Adrenal gland (tissue), 12 donors: ENCODE measurements around the gene SLC66A1. TPM values are rescaled to one million over a fixed set of nuclear protein-coding genes. Genes with fewer than 3 reads are reported as not detected.

Experiments
- DNase-seq, 7 donors: peaks; one replicate each; pipeline ENCODE4 v3.0.0-alpha.2; 2019 to 2020
- H3K27ac ChIP-seq, 5 donors: fragments of 200-600 bp; sonication (generic) in 4 of 5; 1 replicate in 3 of 5; 2 replicates in 2 of 5; pipeline versions ENCODE4 v1.5.1 to v1.8.0; 2016 to 2020; ENCODE audit warnings: mild to moderate bottlenecking in 1 of 5
- H3K27me3 ChIP-seq: fragments of 200-600 bp; 2 replicates; pipeline ENCODE4 v1.8.0; 2021
- H3K36me3 ChIP-seq, 2 donors: fragments of 200-600 bp; replicated peaks in 1 of 2; 1 replicate in 1 of 2; 2 replicates in 1 of 2; pipeline versions ENCODE4 v1.5.1 to v1.8.0; 2018 to 2022
- H3K4me1 ChIP-seq, 2 donors: fragments of 200-600 bp; replicated peaks in 1 of 2; 1 replicate in 1 of 2; 2 replicates in 1 of 2; pipeline versions ENCODE4 v1.5.1 to v1.8.0; 2018 to 2021
- H3K4me3 ChIP-seq, 4 donors: fragments of 200-600 bp; sonication (generic) in 3 of 4; one replicate each; pipeline ENCODE4 v1.5.1; 2016 to 2018
- H3K9me3 ChIP-seq, 3 donors: fragments of 200-600 bp; sonication (generic) in 1 of 3; replicated peaks in 1 of 3; 1 replicate in 2 of 3; 2 replicates in 1 of 3; pipeline versions ENCODE4 v1.5.1 to v1.8.0; 2016 to 2021
- CTCF ChIP-seq, 6 experiments: fragments of 450-650 bp in 4 of 6; fragments of 200-600 bp in 2 of 6; sonication (generic) in 1 of 6; IDR thresholded peaks; 1 replicate in 5 of 6; 2 replicates in 1 of 6; pipeline versions ENCODE4 v1.5.1 to v1.8.0; 2016 to 2021; ENCODE audit warnings: antibody characterized with exemption in 6 of 6, mild to moderate bottlenecking in 2 of 6, moderate library complexity in 1 of 6
- POLR2A ChIP-seq, 2 donors: fragments of 450-650 bp; IDR thresholded peaks; one replicate each; pipeline ENCODE4 v1.6.1; 2017; ENCODE audit warnings: antibody characterized with exemption in 2 of 2, mild to moderate bottlenecking in 2 of 2, moderate library complexity in 1 of 2
- WGBS, 4 donors: extraction: QIAGEN DNeasy Blood & Tissue Kit in 2 of 4; methylation state at CpG; one replicate each; pipeline versions ENCODE4 v1.1.5 to v1.1.7; 2013 to 2017; 5-methylcytosine and 5-hydroxymethylcytosine counted together
- intact Hi-C, 2 donors: fragments of 100-400 bp; cut with DNase I; formaldehyde crosslinking; loops; one replicate each; pipeline versions ENCODE4 v1.14.1 to v1.15.0; 2022 to 2023
- polyA plus RNA-seq, 3 donors: library from polyadenylated mRNA; stranded (reverse); fragments of 200-250 nt in 2 of 3; fragments of 350-450 nt in 1 of 3; fragmentation: Illumina TruSeq in 1 of 3; extraction: RNeasy Lipid Tissue Mini Kit (QIAGEN cat#74804) in 1 of 3; gene quantifications; one replicate each; pipeline ENCODE4 v1.2.3, GENCODE V29; 2013 to 2014
- total RNA-seq, 9 donors: library from RNA; depleted of rRNA in 4 of 9; stranded (reverse); fragments of >200 nt in 4 of 9; fragments of 120-200 nt in 1 of 9; fragmentation: NEBNext Ultra II Directional in 1 of 9; extraction: Animal tissue kit (Norgen Biotek cat#: 25700) in 1 of 9; gene quantifications; one replicate each; pipeline versions ENCODE4 v1.1.0 to v1.2.4, GENCODE V29; 2013 to 2023
- donor health status: healthy with polysubstance abuse.
- donor health status: Bipolar disorder and iron deficiency.
- donor health status: DM: yes; HTN: yes; CAD: no.
- donor health status: DM: no; HTN: no; CAD: no.
- donor health status: DM: no; HTN: no; CAD: no.
- donor health status: DM: yes; HTN: yes; CAD: no.

Gene SLC66A1
- total and polyA plus RNA-seq, 12 donors: 19.1 to 82.9 (median 36.5) TPM

- TF ChIP-seq CTCF (IDR thresholded peaks at IDR 0.05): no peak
- no peak for TF ChIP-seq POLR2A (IDR thresholded peaks at IDR 0.05)
Measured at GRCh38 chr1:19351873-19352272, 39.7 kb downstream of the SLC66A1 start.

GRCh38 chr1:19352839-19353238 is 40.7 kb downstream of the SLC66A1 start:
- Histone ChIP-seq H3K9me3 (no peaks in the 10 kb centered on the region), H3K27ac (peak overlapping the region in 1 of 5 donors; percentile 30), H3K36me3 (peaks cover 0 to 74% of the 10 kb centered on the region in 2 donors), H3K27me3 (no peaks in the 10 kb centered on the region), H3K4me3 (no peak overlapping the region), H3K4me1 (no peaks in the 10 kb centered on the region)
- 88 to 98% (median 91%) methylated on average over 7 to 14 of the region's 14 CpGs for WGBS, 4 donors
- intact Hi-C loops: no loop called here
- TF ChIP-seq CTCF (IDR thresholded peaks at IDR 0.05): no peak
- TF ChIP-seq POLR2A (IDR thresholded peaks at IDR 0.05): no peak
- DNase-seq: no peak

More at GRCh38 chr1:19351873-19352272, 39.7 kb downstream of the SLC66A1 start:
- Histone ChIP-seq H3K27ac (no peak overlapping the region), H3K4me1 (no peaks in the 10 kb centered on the region), H3K9me3 (no peaks in the 10 kb centered on the region), H3K4me3 (no peak overlapping the region), H3K36me3 (peaks cover 0 to 74% of the 10 kb centered on the region in 2 donors), H3K27me3 (no peaks in the 10 kb centered on the region)
- WGBS, 4 donors: 77 to 88% (median 85%) methylated on average over 3 to 10 of the region's 10 CpGs
- intact Hi-C loops: no loop called here
- no peak for DNase-seq

GRCh38 chr1:19353596-19353995 is 41.5 kb downstream of the SLC66A1 start:
- H3K9me3 ChIP-seq: no peaks in the 10 kb centered on the region
- peaks cover 0 to 74% of the 10 kb centered on the region in 2 donors for H3K36me3 ChIP-seq
- TF ChIP-seq CTCF (IDR thresholded peaks at IDR 0.05) (no peak), POLR2A (IDR thresholded peaks at IDR 0.05) (no peak)
- H3K27ac ChIP-seq: no peak overlapping the region
- no peak overlapping the region for H3K4me3 ChIP-seq
- no peak for DNase-seq
- no peaks in the 10 kb centered on the region for H3K4me1 ChIP-seq
- intact Hi-C loops: no loop called here
- no peaks in the 10 kb centered on the region for H3K27me3 ChIP-seq
- 78 to 86% methylated on average over 8 of the region's 8 CpGs; no CpG with 5 or more reads in 2 of the 4 donors for WGBS, 4 donors

GRCh38 chr1:19354531-19354981 is 42.4 kb downstream of the SLC66A1 start:
- TF ChIP-seq CTCF (IDR thresholded peaks at IDR 0.05) (no peak), POLR2A (IDR thresholded peaks at IDR 0.05) (no peak)
- no peaks in the 10 kb centered on the region for H3K9me3 ChIP-seq
- WGBS, 4 donors: 84 to 96% (median 91%) methylated on average over 6 of the region's 6 CpGs
- H3K4me1 ChIP-seq: no peaks in the 10 kb centered on the region
- H3K27ac ChIP-seq: no peak overlapping the region
- no peak for DNase-seq
- intact Hi-C loops: no loop called here
- peaks cover 0 to 69% of the 10 kb centered on the region in 2 donors for H3K36me3 ChIP-seq
- H3K27me3 ChIP-seq: no peaks in the 10 kb centered on the region
- no peak overlapping the region for H3K4me3 ChIP-seq
